ENCODE data around the gene PRKACG. TPM values are rescaled to one million over a fixed set of nuclear protein-coding genes. Genes with fewer than 3 reads are reported as not detected.

PRKACG gene
- total RNA-seq, 2 experiments from 2014 or later, result not detected

Other genes starting within 250 kb of the PRKACG start
- 10 to 100 TPM; 32.0 to 35.9 TPM for gene FXN, start 21.6 kb upstream of the PRKACG start, total RNA-seq
- 1 to 10 TPM; 4.1 to 5.9 TPM for gene TJP2, start 160.2 kb upstream of the PRKACG start, total RNA-seq

Measured in activated naive CD8-positive, alpha-beta T cell treated with anti-CD3 and anti-CD28 coated beads for 36 hours (primary cell).